GM10266 (cell line): ENCODE results near the gene OR1F1.

Source experiments
- DNase-seq: peaks from one replicate; pipeline ENCODE4 v3.0.0; 2012; ENCODE audit errors: extremely low spot score
- CTCF ChIP-seq: IDR thresholded peaks from 2 replicates; pipeline ENCODE4 v1.5.1; 2012; ENCODE audit warnings: mild to moderate bottlenecking, low read depth; ENCODE audit not compliant: control insufficient read depth, insufficient read depth; ENCODE audit errors: missing control alignments

OR1F1 gene

GRCh38 chr16:3170440-3171180 is 17.4 kb upstream of the OR1F1 start:
- DNase-seq = no peak
- no peak for TF ChIP-seq CTCF

GRCh38 chr16:3171181-3171854 is 16.7 kb upstream of the OR1F1 start:
- peak; percentile 59 for DNase-seq
- TF ChIP-seq CTCF = no peak

GRCh38 chr16:3171855-3172593 is 16.0 kb upstream of the OR1F1 start:
- no peak for TF ChIP-seq CTCF

GRCh38 chr16:3173892-3174617 is 13.9 kb upstream of the OR1F1 start:
- DNase-seq = peak; percentile 66
- peak; percentile 59 for TF ChIP-seq CTCF

More at GRCh38 chr16:3171855-3172593, 16.0 kb upstream of the OR1F1 start:
- no peak for DNase-seq

GRCh38 chr16:3174618-3175148 is 13.3 kb upstream of the OR1F1 start:
- DNase-seq = no peak
- no peak for TF ChIP-seq CTCF

- DNase-seq = no peak
- no peak for TF ChIP-seq CTCF
Measured at GRCh38 chr16:3175157-3176093, 12.6 kb upstream of the OR1F1 start.
